ENCODE measurements around the gene PLEKHH2.

PLEKHH2 gene

GRCh38 chr2:43764086-43764705, 127.1 kb downstream of the PLEKHH2 start:
- DNase-seq, result no peak

- no peak for DNase-seq
Observed at GRCh38 chr2:43766006-43766405, 128.9 kb downstream of the PLEKHH2 start.

GRCh38 chr2:43773876-43774613, 137.0 kb downstream of the PLEKHH2 start, which contains the start of gene DYNC2LI1:
Gene DYNC2LI1, plus strand, starts transcription at chr2:43774039. Its CDS starts 100 bp downstream, at chr2:43774139.
- DNase-seq, result peak; percentile 91

GRCh38 chr2:43774617-43775016, 137.6 kb downstream of the PLEKHH2 start:
- DNase-seq, result no peak

GRCh38 chr2:43776324-43776723, 139.3 kb downstream of the PLEKHH2 start:
- DNase-seq, result peak; percentile 37

GRCh38 chr2:43777306-43777926, 140.4 kb downstream of the PLEKHH2 start:
- DNase-seq, result peak; percentile 10

GRCh38 chr2:43778233-43778632, 141.2 kb downstream of the PLEKHH2 start:
- DNase-seq, result no peak

GRCh38 chr2:43787895-43788294, 150.8 kb downstream of the PLEKHH2 start:
- no peak for DNase-seq

GRCh38 chr2:43788646-43789045, 151.6 kb downstream of the PLEKHH2 start:
- no peak for DNase-seq

GRCh38 chr2:43790147-43790546, 153.1 kb downstream of the PLEKHH2 start:
- no peak for DNase-seq

GRCh38 chr2:43791035-43791765, 154.1 kb downstream of the PLEKHH2 start:
- no peak for DNase-seq

- DNase-seq, result no peak
Observed at GRCh38 chr2:43792653-43793052, 155.6 kb downstream of the PLEKHH2 start.

- no peak for DNase-seq
Observed at GRCh38 chr2:43794956-43795355, 157.9 kb downstream of the PLEKHH2 start.

- DNase-seq, result no peak
Observed at GRCh38 chr2:43796206-43796605, 159.1 kb downstream of the PLEKHH2 start.

- no peak for DNase-seq
Observed at GRCh38 chr2:43798300-43798699, 161.2 kb downstream of the PLEKHH2 start.

GRCh38 chr2:43800894-43801293, 163.8 kb downstream of the PLEKHH2 start:
- DNase-seq, result no peak

GRCh38 chr2:43802135-43802534, 165.1 kb downstream of the PLEKHH2 start:
- DNase-seq, result no peak

- no peak for DNase-seq
Observed at GRCh38 chr2:43803113-43803512, 166.1 kb downstream of the PLEKHH2 start.

GRCh38 chr2:43806719-43807031, 169.6 kb downstream of the PLEKHH2 start:
- DNase-seq, result no peak

GRCh38 chr2:43810452-43810851, 173.4 kb downstream of the PLEKHH2 start:
- DNase-seq, result no peak

- DNase-seq, result no peak
Observed at GRCh38 chr2:43810888-43811287, 173.8 kb downstream of the PLEKHH2 start.

GRCh38 chr2:43812006-43812405, 174.9 kb downstream of the PLEKHH2 start:
- DNase-seq, result no peak

- no peak for DNase-seq
Observed at GRCh38 chr2:43812947-43813346, 175.9 kb downstream of the PLEKHH2 start.

- DNase-seq, result no peak
Observed at GRCh38 chr2:43814711-43815110, 177.7 kb downstream of the PLEKHH2 start.

Measured in activated CD4-positive, alpha-beta T cell treated with anti-CD3 and anti-CD28 coated beads, Interleukin-2, Interleukin-6, amounts not matched to agents 100 ng/mL and 50 ng/mL, durations not matched to agents 16 hours and 8 hours (primary cell).